Neuronal stem cell (in vitro differentiated cells): ENCODE results near the gene CACNA2D2.

Experiments
- DNase-seq: peaks from one replicate; pipeline ENCODE4 v3.0.0-alpha.2; 2013; ENCODE audit warnings: low spot score
- H2AFZ ChIP-seq: one replicate; pipeline ENCODE4 v1.6.1; 2013; ENCODE audit warnings: mild to moderate bottlenecking, low read length, inconsistent platforms
- H2AK5ac ChIP-seq: 2 replicates; pipeline ENCODE4 v1.6.1; 2013; ENCODE audit warnings: low read depth, mild to moderate bottlenecking, inconsistent platforms, low read length, moderate library complexity, mixed read lengths
- H2BK120ac ChIP-seq: 2 replicates; pipeline ENCODE4 v1.6.1; 2013; ENCODE audit warnings: low read depth, mild to moderate bottlenecking, inconsistent platforms, low read length, moderate library complexity, mixed read lengths
- H2BK12ac ChIP-seq: one replicate; pipeline ENCODE4 v1.6.1; 2013; ENCODE audit warnings: low read length, inconsistent platforms
- H2BK15ac ChIP-seq: 2 replicates; pipeline ENCODE4 v1.6.1; 2013; ENCODE audit warnings: mild to moderate bottlenecking, low read length, inconsistent platforms, mixed read lengths
- H2BK5ac ChIP-seq: one replicate; pipeline ENCODE4 v1.6.1; 2013; ENCODE audit warnings: inconsistent platforms, mild to moderate bottlenecking, low read length, moderate library complexity
- H3K14ac ChIP-seq: one replicate; pipeline ENCODE4 v1.6.1; 2013; ENCODE audit warnings: low read length, inconsistent platforms
- H3K18ac ChIP-seq: 2 replicates; pipeline ENCODE4 v1.6.1; 2013; ENCODE audit warnings: low read length, inconsistent platforms
- H3K23ac ChIP-seq: 2 replicates; pipeline ENCODE4 v1.6.1; 2013; ENCODE audit warnings: low read depth, mild to moderate bottlenecking, mixed read lengths, low read length, inconsistent platforms; ENCODE audit not compliant: poor library complexity
- H3K27ac ChIP-seq: replicated peaks from 3 replicates; pipeline ENCODE4 v1.5.1; 2013; ENCODE audit warnings: low read length, inconsistent platforms
- H3K27me3 ChIP-seq, 3 experiments: 2 replicates each; pipeline ENCODE4 v1.6.1; 2013; ENCODE audit warnings: low read length in 3 of 3, mild to moderate bottlenecking in 2 of 3, inconsistent platforms in 1 of 3, low read depth in 1 of 3, mixed read lengths in 1 of 3, moderate library complexity in 1 of 3; ENCODE audit not compliant: control insufficient read depth in 3 of 3, insufficient read depth in 3 of 3
- H3K36me3 ChIP-seq, 2 donors: replicated peaks in 1 of 2; 2 replicates each; pipeline ENCODE4 v1.6.1; 2013; ENCODE audit warnings: low read length in 2 of 2; ENCODE audit not compliant: control insufficient read depth in 2 of 2, insufficient read depth in 2 of 2
- H3K4ac ChIP-seq: 2 replicates; pipeline ENCODE4 v1.6.1; 2013; ENCODE audit warnings: inconsistent platforms, mild to moderate bottlenecking, low read length, moderate library complexity
- H3K4me1 ChIP-seq, 2 donors: 1 replicate in 1 of 2; 2 replicates in 1 of 2; pipeline ENCODE4 v1.6.1; 2013; ENCODE audit warnings: low read length in 2 of 2, low read depth in 1 of 2; ENCODE audit not compliant: control insufficient read depth in 2 of 2, insufficient read depth in 1 of 2
- H3K4me2 ChIP-seq: one replicate; pipeline ENCODE4 v1.6.1; 2013; ENCODE audit warnings: mild to moderate bottlenecking, low read length, inconsistent platforms; ENCODE audit not compliant: insufficient read depth, poor library complexity, severe bottlenecking
- H3K4me3 ChIP-seq, 2 donors: 2 replicates each; pipeline ENCODE4 v1.5.1; 2013; ENCODE audit warnings: low read length in 2 of 2, mild to moderate bottlenecking in 2 of 2, inconsistent platforms in 1 of 2, moderate library complexity in 1 of 2
- H3K79me1 ChIP-seq: one replicate; pipeline ENCODE4 v1.6.1; 2013; ENCODE audit warnings: low read depth, mild to moderate bottlenecking, inconsistent platforms, low read length, moderate library complexity
- H3K9ac ChIP-seq: one replicate; pipeline ENCODE4 v1.6.1; 2013; ENCODE audit warnings: mild to moderate bottlenecking, low read depth, low read length, inconsistent platforms; ENCODE audit not compliant: poor library complexity
- H3K9me3 ChIP-seq, 2 donors: replicated peaks in 1 of 2; 2 replicates each; pipeline versions ENCODE3 to v1.6.1; 2013; ENCODE audit warnings: low read length in 2 of 2, mild to moderate bottlenecking in 2 of 2, inconsistent platforms in 1 of 2, low read depth in 1 of 2, mixed read lengths in 1 of 2, moderate library complexity in 1 of 2; ENCODE audit not compliant: control insufficient read depth in 2 of 2, insufficient read depth in 1 of 2
- H4K8ac ChIP-seq: one replicate; pipeline ENCODE4 v1.6.1; 2013; ENCODE audit warnings: low read depth, mild to moderate bottlenecking, inconsistent platforms, low read length, moderate library complexity
- H4K91ac ChIP-seq: one replicate; pipeline ENCODE4 v1.6.1; 2013; ENCODE audit warnings: low read length, low read depth, mild to moderate bottlenecking, inconsistent platforms; ENCODE audit not compliant: poor library complexity
- WGBS, 2 donors: extraction: QIAGEN DNeasy Blood & Tissue Kit; methylation state at CpG; one replicate each; pipeline ENCODE4 v1.1.7; 2013; ENCODE audit warnings: missing lambda C conversion rate in 2 of 2, mixed read lengths in 1 of 2; ENCODE audit not compliant: insufficient read length in 2 of 2, insufficient replicate concordance in 1 of 2; ENCODE audit errors: extremely low coverage in 2 of 2; 5-methylcytosine and 5-hydroxymethylcytosine counted together

CACNA2D2 gene

GRCh38 chr3:50466177-50466576 is 37.3 kb downstream of the CACNA2D2 start:
- Histone ChIP-seq H4K8ac (no peak overlapping the region), H2AFZ (no peak overlapping the region), H2BK5ac (no peak overlapping the region), H3K23ac (no peak overlapping the region), H3K36me3 (peaks cover 0 to 1% of the 10 kb centered on the region in 2 donors), H3K4ac (no peak overlapping the region), H2BK15ac (no peak overlapping the region), H4K91ac (no peak overlapping the region), H3K27ac (no peak overlapping the region), H3K18ac (no peak overlapping the region), H3K4me2 (no peak overlapping the region), H3K9ac (no peak overlapping the region), H3K27me3 (peaks cover 0 to 42% (median 2%) of the 10 kb centered on the region in 3 experiments), H3K9me3 (no peaks in the 10 kb centered on the region), H3K4me1 (peaks cover 0 to 7% of the 10 kb centered on the region in 2 donors), H2BK12ac (no peak overlapping the region), H3K14ac (no peak overlapping the region), H3K79me1 (no peaks in the 10 kb centered on the region), H2BK120ac (no peak overlapping the region), H3K4me3 (peak overlapping the region in 1 of 2 donors; percentile 61), H2AK5ac (no peak overlapping the region)
- WGBS, 2 donors: no CpG with 5 or more reads among the region's 6 CpGs
- no peak for DNase-seq

- H3K4me1 ChIP-seq: peaks cover 0 to 7% of the 10 kb centered on the region in 2 donors
- no peaks in the 10 kb centered on the region for H3K79me1 ChIP-seq
- H3K4me2 ChIP-seq: no peak overlapping the region
- H2BK120ac ChIP-seq: no peak overlapping the region
- H2AK5ac ChIP-seq: peak overlapping the region; percentile 31
- H4K8ac ChIP-seq: no peak overlapping the region
- no peak overlapping the region for H2BK12ac ChIP-seq
- no peak overlapping the region for H4K91ac ChIP-seq
- H2BK5ac ChIP-seq: no peak overlapping the region
- H3K27me3 ChIP-seq: peaks cover 0 to 39% (median 2%) of the 10 kb centered on the region in 3 experiments
- H3K23ac ChIP-seq: no peak overlapping the region
- H3K18ac ChIP-seq: peak overlapping the region; percentile 30
- no peak overlapping the region for H3K14ac ChIP-seq
- no peak for DNase-seq
- no peak overlapping the region for H3K27ac ChIP-seq
- H2AFZ ChIP-seq: no peak overlapping the region
- no peak overlapping the region for H3K4me3 ChIP-seq
- H3K4ac ChIP-seq: no peak overlapping the region
- no CpG with 5 or more reads among the region's 6 CpGs for WGBS, 2 donors
- H3K9ac ChIP-seq: no peak overlapping the region
- no peaks in the 10 kb centered on the region for H3K9me3 ChIP-seq
- H2BK15ac ChIP-seq: no peak overlapping the region
- H3K36me3 ChIP-seq: peaks cover 0 to 1% of the 10 kb centered on the region in 2 donors
Observed at GRCh38 chr3:50464569-50464968, 38.9 kb downstream of the CACNA2D2 start.

- Histone ChIP-seq H3K79me1 (no peaks in the 10 kb centered on the region), H4K91ac (no peak overlapping the region), H3K18ac (no peak overlapping the region), H2BK120ac (no peak overlapping the region), H3K14ac (no peak overlapping the region), H3K4me3 (no peak overlapping the region), H2AK5ac (no peak overlapping the region), H4K8ac (no peak overlapping the region), H3K4ac (no peak overlapping the region), H3K27me3 (peaks cover 0 to 38% (median 2%) of the 10 kb centered on the region in 3 experiments), H3K27ac (no peak overlapping the region), H2BK15ac (no peak overlapping the region), H3K4me1 (peaks cover 2 to 14% of the 10 kb centered on the region in 2 donors), H3K9me3 (no peaks in the 10 kb centered on the region), H2AFZ (no peak overlapping the region), H2BK12ac (no peak overlapping the region), H3K23ac (no peak overlapping the region), H3K9ac (no peak overlapping the region), H2BK5ac (no peak overlapping the region), H3K4me2 (no peak overlapping the region), H3K36me3 (peaks cover 0 to 1% of the 10 kb centered on the region in 2 donors)
- no peak for DNase-seq
- no CpG with 5 or more reads among the region's 3 CpGs for WGBS, 2 donors
Observed at GRCh38 chr3:50459785-50460184, 43.6 kb downstream of the CACNA2D2 start.

- Histone ChIP-seq H3K23ac (no peak overlapping the region), H3K27ac (no peak overlapping the region), H2BK15ac (no peak overlapping the region), H3K4me2 (no peak overlapping the region), H3K4me1 (peaks cover 5 to 20% of the 10 kb centered on the region in 2 donors), H2AK5ac (peak overlapping the region; percentile 23), H3K9me3 (no peaks in the 10 kb centered on the region), H2BK5ac (no peak overlapping the region), H2BK12ac (no peak overlapping the region), H3K18ac (peak overlapping the region; percentile 52), H3K9ac (no peak overlapping the region), H3K27me3 (peaks cover 0 to 24% (median 0%) of the 10 kb centered on the region in 3 experiments), H3K4ac (no peak overlapping the region), H4K8ac (no peak overlapping the region), H4K91ac (no peak overlapping the region), H3K36me3 (no peaks in the 10 kb centered on the region), H3K4me3 (peak overlapping the region in 1 of 2 donors; percentile 4), H3K79me1 (no peaks in the 10 kb centered on the region), H3K14ac (no peak overlapping the region), H2AFZ (no peak overlapping the region), H2BK120ac (no peak overlapping the region)
- WGBS, 2 donors: no CpG with 5 or more reads among the region's 7 CpGs
- DNase-seq: no peak
Observed at GRCh38 chr3:50457988-50458387, 45.4 kb downstream of the CACNA2D2 start.
